Measurements from ENCODE around the gene ADGRL1. TPM values are rescaled to one million over a fixed set of nuclear protein-coding genes. Genes with fewer than 3 reads are reported as not detected.
"Not testable (repeated sequence)": the region's sequence is repeated elsewhere in the genome, so short reads cannot be mapped to it uniquely, and the experiment has no call there.

ADGRL1 gene
- polyA plus RNA-seq, 4 donors, result 34.7 to 60.6 (median 44.1) TPM

DNA sequence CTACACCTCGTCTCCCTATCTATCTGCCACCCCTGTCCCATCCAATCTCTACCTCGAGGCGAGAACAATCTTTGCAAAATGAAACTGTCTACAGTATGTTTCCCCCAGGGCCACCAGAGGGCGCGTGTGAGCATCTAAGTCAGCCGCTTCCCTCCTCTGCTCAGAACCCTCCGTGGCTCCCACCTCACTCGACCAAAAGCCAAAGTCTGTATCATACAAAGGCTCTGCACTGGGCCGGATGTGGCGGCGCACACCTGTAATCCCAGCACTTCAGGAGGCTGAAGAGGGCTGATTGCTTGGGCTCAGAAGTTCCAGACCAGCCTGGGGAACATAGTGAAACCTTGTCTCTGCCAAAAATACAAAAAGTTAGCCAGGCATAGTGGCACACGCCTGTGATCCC lies 9.9 kb downstream of the ADGRL1 start:
- not testable (repeated sequence) for DNase-seq (ENCODE audit: low read depth in 4 of 4, low spot score in 3 of 4)

DNA sequence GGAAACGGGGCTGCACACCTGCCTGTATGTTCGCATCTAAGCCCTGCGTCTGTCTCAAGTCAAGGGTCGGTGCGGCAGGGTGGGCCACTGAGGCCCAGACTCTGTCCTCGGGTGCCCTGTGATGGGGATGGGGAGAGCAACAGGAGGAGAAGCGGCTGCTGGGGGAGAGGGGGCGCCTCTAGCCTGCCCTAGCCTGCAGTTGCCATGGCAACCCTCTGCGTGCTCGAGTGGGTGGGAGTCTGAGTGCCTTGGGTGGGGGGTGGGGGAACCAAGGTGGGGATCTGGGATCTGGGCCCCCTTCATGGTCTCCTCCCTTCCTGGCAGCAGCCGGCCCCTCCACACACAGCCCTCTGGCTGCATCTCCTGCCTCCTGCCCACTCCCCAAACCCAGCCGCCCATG lies 10.8 kb downstream of the ADGRL1 start:
- DNase-seq (ENCODE audit: low read depth in 4 of 4, low spot score in 3 of 4), result not testable (repeated sequence)

DNA sequence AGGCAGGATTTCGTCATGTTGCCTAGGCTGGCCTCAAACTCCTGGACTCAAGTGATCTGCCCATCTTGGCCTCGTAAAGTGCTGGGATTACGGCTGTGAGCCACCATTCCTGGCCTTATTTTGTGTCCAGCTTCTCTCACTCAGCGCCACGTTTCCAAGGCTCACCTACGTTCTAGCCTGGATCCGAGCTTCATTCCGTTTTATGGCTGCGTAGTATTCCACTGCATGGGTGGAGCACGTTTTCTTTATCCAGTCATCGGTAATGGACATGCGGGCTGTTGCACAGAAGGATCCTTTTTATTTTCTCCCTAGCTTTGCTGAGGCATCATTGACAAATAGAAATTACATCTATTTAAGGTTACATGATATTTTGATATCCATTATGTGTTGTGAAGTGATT lies 16.6 kb downstream of the ADGRL1 start:
- no peak for DNase-seq (ENCODE audit: low read depth in 4 of 4, low spot score in 3 of 4)

DNA sequence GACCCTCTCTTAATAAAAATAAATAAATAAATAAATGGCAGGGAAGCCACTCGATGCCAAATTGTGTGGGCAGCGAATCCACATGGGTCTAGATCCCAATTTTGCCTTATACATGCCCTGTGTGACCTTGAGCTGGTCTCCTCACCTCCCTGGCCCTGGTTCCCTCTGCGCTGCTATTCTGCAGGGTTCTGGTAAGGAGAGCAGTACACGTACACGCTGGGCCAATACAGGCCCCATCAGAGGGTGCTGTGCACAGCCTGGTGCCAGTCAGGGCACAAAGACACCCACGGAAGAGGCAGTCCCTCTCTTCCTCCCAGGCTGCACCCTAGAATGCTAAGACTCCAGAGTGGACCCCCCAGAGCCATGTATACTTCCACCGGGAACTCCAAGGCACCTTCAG lies 17.9 kb downstream of the ADGRL1 start:
- DNase-seq (ENCODE audit: low read depth in 4 of 4, low spot score in 3 of 4), result not testable (repeated sequence)

DNA sequence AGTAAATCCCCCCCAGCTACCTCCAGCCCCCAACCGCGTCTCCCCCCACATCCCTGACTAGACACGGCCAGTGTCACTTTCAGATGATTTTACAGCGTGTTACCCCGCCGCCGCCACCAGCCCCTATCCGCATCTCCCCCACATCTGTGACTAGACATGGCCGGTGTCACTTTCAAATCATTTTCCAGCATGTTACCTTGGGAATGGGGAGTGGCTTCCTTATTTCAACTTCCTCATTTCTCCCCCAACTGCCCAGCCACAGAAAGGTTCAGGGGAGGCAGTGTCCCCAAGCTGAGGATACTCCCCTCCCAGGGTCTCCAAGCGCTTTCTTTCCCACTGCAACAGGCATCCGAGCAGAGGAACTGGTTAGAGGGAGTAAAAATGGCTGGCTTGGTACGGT lies 18.4 kb downstream of the ADGRL1 start:
- no peak for DNase-seq (ENCODE audit: low read depth in 4 of 4, low spot score in 3 of 4)

DNA sequence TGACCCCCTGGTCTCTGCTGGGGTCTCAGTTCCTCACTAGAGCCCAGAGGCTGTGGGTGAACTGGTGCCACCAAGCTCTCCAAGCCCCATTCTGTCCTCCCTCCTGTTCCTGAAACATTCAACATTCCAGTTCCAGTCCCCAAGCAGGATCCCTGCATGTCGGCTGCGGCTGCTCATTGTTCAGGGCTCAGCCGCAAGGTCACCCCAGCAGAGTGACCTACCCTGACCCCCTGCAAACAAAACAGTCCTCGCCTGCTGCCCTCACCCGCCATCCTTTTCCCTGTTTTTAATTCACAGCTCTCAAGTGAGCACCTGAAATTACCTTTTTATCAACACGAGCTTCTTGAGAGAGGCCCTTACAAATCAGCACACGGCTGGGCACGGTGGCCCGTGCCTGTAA lies 19.3 kb downstream of the ADGRL1 start:
- not testable (repeated sequence) for DNase-seq (ENCODE audit: low read depth in 4 of 4, low spot score in 3 of 4)

DNA sequence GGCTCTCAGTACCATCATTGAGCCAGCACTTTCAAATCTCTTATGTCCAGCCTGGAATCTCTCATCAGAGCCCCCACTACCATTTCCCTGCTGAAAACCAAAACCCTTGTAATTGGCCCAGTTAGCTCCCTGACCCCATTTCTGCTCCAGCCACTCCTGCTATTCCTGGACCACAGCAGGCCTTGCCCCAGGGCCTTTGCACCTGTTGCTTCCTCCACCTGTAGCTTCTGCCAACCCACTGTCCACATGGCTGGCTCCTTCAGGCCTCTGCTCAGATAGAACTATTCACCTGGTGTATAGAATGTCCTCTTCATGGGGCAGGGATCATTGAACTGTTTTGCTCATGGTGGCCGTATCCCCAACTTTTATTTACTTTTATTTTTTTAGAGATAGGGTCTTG lies 20.3 kb downstream of the ADGRL1 start:
- DNase-seq (ENCODE audit: low read depth in 4 of 4, low spot score in 3 of 4), result not testable (repeated sequence)

DNA sequence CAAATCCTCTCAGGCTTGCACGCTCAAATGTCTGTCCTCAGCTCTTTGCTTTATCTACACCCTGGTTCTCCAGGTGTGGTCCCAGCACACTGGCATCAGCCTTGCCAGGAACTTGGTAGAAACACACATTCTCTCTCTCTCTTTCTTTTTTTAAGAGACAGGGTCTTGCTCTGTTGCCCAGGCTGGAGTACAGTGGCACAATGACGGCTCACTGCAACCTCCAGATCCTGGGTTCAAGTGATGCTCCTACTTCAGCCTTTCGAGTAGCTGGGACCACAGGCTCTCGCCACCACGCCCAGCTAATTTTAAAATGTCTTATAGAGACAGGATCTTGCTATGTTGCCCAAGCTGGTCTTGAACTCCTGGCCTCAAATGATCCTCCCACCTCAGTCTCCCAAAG lies 20.8 kb downstream of the ADGRL1 start:
- DNase-seq (ENCODE audit: low read depth in 4 of 4, low spot score in 3 of 4), result no peak

DNA sequence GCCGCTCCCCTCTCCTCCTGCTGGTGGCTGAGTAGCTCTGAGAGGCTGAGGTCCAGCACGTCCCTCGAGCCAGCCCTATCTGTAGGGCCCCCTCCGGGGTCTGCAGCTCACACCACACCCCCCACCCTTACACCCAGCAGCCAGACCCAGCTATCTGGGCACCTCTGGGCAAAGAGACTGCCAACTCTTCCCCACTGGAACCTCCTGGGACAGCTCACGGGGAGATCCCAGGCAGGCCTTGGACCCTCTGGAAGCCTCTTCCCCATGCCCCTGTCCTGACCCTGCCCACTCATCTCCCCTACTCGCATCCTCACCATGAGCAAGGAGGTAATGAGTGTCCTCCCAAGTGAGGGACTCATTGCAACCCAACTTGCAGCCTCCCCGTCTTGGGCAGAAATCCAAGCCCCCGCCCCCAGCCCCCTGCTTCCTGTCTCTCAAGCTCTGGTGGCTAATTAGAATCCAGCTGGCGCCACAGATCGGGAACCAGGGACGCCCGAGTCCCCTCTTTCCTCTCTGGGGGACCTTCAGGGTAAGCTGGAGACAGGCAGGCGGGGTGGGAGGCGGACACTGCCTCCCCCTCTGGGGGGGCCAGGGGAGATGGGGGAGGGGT lies 22.1 kb downstream of the ADGRL1 start:
- DNase-seq (ENCODE audit: low read depth in 4 of 4, low spot score in 3 of 4), result no peak

DNA sequence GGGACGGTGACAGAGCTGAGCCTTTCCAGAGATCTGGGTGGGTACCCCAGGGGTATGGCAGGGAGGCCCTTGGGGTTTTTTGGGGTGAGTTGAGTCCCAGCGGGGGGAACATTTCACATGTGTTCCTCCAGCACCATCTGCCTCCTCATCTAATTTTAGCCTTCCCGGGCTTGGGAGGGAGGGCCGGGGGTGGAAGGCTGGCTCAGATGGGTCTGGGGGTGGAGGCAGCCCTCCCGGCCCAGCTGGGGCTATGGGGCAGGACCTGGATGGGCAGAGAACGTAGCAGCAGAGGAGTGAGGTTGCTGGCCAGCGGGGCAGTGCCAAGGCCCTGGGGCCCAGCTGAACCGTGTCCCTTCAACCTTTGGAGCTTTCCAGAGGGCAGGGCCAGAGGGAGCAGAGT lies 23.5 kb downstream of the ADGRL1 start:
- no peak for DNase-seq (ENCODE audit: low read depth in 4 of 4, low spot score in 3 of 4)

DNA sequence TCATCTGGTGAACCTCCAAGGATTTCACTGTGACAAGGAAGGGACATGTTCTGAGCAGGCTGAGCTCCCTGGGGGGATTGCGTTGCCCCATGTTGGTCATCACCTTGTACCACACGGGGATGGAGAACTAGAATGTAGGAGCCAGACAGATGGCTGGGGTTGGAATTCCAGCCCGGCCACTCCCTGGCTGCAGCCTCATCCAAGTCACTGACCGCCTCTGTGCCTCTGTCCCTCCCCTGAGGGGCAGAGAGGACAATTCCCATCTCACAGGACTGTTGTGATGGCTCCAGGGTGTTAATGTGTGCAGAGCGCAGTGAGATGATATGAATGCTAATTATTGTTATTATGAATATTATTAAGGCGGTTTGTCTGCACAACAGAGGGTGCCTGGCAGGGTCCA lies 24.1 kb downstream of the ADGRL1 start:
- no peak for DNase-seq (ENCODE audit: low read depth in 4 of 4, low spot score in 3 of 4)

DNA sequence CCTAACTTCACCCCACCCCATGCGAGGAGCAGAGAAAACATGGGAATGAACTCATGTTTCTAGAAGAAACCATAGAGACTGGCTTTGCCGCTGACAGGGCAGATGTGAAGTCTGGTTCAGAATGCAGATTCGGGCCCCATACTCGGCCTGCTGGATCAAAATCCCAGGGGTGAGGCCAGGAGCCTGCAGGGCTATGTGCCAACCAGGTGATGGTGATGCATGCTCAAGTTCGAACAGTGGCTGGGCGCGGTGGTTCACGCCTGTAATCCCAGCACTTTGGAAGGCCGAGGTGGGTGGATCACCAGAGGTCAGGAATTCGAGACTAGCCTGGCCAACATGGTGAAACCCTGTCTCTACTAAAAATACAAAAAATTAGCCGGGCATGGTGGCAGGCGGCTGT lies 24.8 kb downstream of the ADGRL1 start:
- DNase-seq (ENCODE audit: low read depth in 4 of 4, low spot score in 3 of 4), result not testable (repeated sequence)

DNA sequence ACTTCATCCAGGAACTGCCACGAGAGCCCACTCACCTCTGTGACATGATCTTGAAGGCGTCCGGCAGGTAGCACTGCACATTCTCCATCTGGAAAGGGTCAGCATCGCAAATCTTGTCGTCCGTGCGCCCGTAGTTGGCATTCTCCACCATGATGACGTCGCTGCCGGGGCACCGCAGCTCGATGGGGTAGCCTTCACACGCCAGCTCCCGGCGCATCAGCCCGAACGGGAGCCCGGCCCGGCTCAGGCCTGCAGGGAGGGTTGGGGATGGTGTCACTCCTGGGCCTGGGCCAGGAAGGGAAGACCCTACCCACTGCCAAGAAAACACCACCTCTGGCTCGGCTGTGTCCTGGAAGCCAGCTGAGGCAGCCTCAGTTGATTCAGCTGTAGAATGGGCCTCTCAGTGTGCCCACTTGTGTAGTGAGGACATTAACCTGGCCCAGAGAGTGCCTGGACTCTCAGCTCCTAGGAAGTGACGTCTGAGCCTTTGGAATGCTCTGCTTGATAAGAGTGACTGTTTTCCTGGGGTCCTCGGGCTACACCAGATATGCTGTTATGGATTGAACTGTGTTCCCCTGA lies 28.4 kb downstream of the ADGRL1 start:
- DNase-seq (ENCODE audit: low read depth in 4 of 4, low spot score in 3 of 4), result no peak

DNA sequence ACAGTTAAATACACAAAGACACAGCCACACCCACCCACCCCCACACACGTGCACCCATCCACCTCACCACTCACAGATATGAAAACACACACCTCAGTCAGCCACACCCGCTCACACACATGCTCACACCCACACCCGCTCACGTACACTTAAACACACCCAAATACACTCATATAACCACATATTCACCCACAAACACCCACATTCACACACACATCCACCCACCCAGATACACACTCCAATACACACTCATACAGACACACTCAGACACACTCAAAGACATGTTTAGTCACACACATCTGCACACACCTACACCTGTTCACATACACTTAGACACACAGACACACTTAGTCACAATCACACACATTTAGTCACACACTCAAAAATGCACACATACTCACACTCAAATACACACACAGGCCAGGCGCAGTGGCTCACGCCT lies 30.6 kb downstream of the ADGRL1 start:
- DNase-seq (ENCODE audit: low read depth in 4 of 4, low spot score in 3 of 4), result no peak

DNA sequence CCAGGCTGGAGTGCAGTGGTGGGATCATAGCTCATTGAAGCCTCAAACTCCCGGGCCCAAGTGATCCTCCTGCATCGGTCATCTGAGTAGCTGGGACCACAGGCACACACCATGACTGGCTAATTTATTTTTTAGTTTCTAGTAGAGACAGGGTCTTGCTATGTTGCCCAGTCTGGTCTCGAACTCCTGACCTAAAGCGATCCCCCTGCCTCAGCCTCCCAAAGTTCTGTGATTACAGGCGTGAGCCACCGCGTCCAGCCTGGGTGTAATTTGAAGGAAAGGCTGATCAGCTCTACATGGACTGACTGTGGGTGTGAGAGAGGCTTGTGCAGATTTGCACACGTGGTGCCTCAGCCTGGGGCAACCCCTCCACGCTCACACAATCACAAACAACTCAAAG lies 31.1 kb downstream of the ADGRL1 start:
- no peak for DNase-seq (ENCODE audit: low read depth in 4 of 4, low spot score in 3 of 4)

DNA sequence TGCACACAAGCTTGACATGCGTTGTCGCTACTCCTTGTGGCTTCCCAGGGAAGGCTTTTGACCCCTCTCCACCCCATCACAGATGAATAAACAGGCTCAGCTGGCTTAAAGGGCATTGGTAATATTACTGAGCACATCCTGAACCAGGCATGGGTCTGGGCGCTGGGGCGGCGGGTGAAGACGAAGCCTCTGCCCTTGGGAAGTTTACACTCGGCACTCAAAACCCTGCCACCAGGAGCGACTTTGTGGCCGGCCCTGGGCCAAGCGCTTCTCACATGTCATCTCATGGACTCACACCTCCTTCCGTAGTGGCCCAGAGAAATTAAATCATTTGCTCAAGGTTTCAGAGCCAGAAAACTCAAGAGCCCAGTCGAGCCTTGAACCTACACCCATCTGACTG lies 37.0 kb downstream of the ADGRL1 start:
- DNase-seq (ENCODE audit: low read depth in 4 of 4, low spot score in 3 of 4), result no peak

DNA sequence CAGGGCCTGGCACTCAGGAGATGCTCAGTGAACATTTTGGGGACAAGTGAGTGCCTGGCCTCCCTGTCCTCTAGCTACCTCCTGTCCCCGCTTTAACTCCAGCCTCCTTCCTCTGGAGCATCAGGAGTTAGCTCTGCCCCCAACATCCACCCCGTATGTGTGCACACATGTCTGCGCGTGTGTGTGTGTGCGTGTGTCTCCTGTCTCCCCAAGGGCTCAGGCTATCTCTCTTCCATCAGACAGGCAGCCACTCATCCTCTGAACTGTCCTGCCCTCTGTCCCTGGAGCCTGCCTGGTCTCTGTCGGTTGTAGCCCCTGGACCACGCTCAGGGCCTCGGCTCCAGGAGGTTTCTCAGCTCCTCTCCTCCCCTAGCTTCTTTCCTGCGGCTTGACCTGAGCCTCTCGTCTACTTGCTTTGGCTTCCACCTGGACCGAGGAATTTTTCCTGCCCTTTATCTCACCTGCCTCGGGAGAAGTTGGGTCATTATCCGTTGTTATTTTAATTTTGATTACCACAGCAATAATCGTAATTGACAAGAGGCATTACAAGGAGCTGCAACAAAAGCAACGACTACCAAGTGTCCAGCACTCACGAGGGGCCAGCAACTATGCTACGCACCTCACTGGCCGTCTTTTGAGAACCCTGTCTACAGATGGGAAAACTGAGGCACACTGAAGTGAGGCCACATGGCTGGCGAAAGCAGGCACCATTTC lies 37.6 kb downstream of the ADGRL1 start:
- no peak for DNase-seq (ENCODE audit: low read depth in 4 of 4, low spot score in 3 of 4)

DNA sequence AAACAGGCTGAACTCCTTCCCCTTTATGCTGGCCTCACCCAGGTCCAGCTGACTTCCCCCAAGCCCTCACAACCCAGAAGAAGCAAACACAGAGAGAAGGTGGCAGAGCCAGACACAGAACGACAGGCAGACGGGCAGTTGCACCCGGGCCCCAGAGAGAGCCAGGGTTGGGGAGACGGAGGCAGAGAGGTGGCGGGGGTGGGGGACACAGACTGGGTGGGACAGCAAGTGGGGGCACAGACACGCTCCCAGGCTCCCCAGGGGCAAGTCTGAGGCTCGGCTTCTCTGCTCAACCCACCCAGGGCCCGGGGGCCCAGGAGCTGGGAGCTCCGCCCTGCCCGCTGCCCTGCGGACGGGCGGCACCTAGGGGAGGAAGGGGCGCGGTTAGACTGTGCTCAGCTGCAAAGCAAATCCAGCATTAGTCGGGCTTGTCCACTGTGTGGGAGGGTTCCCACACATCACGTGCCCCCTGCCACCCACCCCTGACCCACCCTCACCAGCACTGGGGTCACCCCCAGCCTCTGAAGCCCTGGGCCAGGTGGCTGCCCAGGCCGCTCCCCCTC lies 38.3 kb downstream of the ADGRL1 start:
- no peak for DNase-seq (ENCODE audit: low read depth in 4 of 4, low spot score in 3 of 4)

DNA sequence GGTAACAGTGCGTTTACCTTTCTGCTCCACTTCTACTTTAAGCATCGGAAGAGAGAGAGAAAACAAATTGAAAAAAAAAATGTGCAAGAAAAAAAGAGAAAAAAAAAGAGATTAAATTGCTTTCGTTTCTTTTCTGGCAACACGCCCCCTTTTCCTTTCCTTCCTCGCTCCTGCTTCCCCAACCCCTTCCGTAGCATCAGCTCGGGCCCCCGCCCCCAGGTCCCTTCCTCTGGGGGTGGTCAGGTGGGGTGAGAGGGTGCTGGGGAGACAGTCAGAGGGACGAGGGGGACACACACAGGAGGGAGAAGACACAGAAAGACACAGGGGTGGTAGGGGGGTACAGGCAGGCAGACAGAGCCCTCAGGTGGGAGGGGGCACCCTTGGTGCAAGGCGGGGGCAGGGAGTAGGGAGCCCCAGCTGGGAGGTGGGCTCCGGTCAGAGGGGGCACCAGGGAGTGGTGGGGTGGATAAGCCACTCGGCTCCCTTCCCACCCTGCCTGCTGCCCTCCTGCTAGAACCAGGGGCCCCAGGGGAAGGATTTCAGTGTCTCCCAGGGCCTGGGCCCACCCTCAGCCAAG lies 38.9 kb downstream of the ADGRL1 start:
- DNase-seq (ENCODE audit: low read depth in 4 of 4, low spot score in 3 of 4), result no peak

DNA sequence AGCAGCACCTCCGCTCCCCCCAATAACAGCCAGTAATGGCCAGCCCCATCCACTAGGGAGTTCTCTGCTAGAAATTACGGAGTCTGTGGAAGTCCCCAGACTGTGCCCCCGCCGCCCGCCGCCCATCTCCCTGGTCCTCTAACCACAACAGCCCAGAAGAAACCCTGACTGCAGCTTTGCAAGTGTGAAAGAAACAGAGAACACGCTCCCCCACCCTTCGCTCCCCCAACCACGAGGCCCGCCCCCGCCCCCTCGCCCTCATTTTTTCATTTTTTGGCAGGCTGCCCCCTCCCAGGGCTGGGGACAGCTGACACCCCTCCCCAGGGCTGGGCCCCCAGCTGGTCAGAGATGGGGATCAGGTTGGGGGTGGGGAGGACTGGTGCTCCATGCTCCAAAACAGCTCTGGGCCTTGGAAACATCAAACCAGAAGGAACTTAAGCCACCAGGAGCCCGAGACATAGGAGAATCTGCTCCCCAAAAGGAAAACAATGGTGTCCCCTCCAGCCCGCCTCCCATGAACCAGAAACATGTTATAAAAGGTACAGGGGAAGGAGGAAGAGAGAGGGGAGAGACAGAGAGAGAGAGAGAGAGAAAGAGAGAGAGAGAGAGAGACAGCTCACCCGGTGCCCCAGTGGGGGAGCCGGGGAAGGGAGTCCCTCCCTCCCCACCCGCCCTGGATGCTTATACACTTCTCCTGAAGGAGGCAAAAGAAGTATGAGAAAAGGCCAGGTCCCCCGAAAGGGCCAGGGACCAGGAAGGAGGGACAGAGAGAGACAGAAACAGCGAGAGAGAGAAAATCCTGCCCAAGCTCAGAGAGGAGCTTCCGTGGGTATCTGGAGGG lies 39.8 kb downstream of the ADGRL1 start:
- no peak for DNase-seq (ENCODE audit: low read depth in 4 of 4, low spot score in 3 of 4)
